B cell (primary cell): ENCODE results near the gene ZNF836.

ENCODE experiments used
- CTCF ChIP-seq: fragments of 200-600 bp; IDR thresholded peaks from one replicate; pipeline ENCODE4 v1.8.0; 2022; ENCODE audit warnings: antibody characterized with exemption, mild to moderate bottlenecking
- EZH2 ChIP-seq: IDR thresholded peaks from 2 replicates; pipeline ENCODE4 v1.6.1; 2012; ENCODE audit warnings: borderline replicate concordance, low read depth, mild to moderate bottlenecking, moderate library complexity, low read length; ENCODE audit not compliant: insufficient read depth, poor library complexity, severe bottlenecking

- TF ChIP-seq CTCF: no peak
- no peak for TF ChIP-seq EZH2
Observed at GRCh38 chr19:52172347-52172746, 926 bp upstream of the ZNF836 start.
